COLO829 (cell line): ENCODE results near the gene LLGL2.
"Not testable (repeated sequence)": the region's sequence is repeated elsewhere in the genome, so short reads cannot be mapped to it uniquely, and the experiment has no call there.

Experiments
- DNase-seq: peaks from one replicate; pipeline ENCODE4 v3.0.0; 2012; ENCODE audit warnings: low spot score

The LLGL2 gene

GRCh38 chr17:75591722-75592302 lies 66.3 kb downstream of the LLGL2 start:
- DNase-seq: no peak

GRCh38 chr17:75592348-75593020 lies 67.0 kb downstream of the LLGL2 start:
- DNase-seq: no peak

- DNase-seq: not testable (repeated sequence)
Measured at GRCh38 chr17:75593430-75593829, 67.9 kb downstream of the LLGL2 start.

GRCh38 chr17:75594499-75595283 lies 69.2 kb downstream of the LLGL2 start:
- DNase-seq: no peak

GRCh38 chr17:75595284-75595919 lies 69.9 kb downstream of the LLGL2 start:
- no peak for DNase-seq

- no peak for DNase-seq
Measured at GRCh38 chr17:75595920-75596313, 70.4 kb downstream of the LLGL2 start.

GRCh38 chr17:75596320-75597087 lies 71.0 kb downstream of the LLGL2 start:
- DNase-seq: no peak

GRCh38 chr17:75601057-75601987 lies 75.8 kb downstream of the LLGL2 start:
- DNase-seq: peak; percentile 68

GRCh38 chr17:75602644-75603043 lies 77.1 kb downstream of the LLGL2 start:
- DNase-seq: no peak

- no peak for DNase-seq
Measured at GRCh38 chr17:75603123-75603522, 77.6 kb downstream of the LLGL2 start.

- DNase-seq: no peak
Measured at GRCh38 chr17:75604034-75604695, 78.7 kb downstream of the LLGL2 start.

- no peak for DNase-seq
Measured at GRCh38 chr17:75605790-75606189, 80.3 kb downstream of the LLGL2 start.

GRCh38 chr17:75607086-75607485 lies 81.6 kb downstream of the LLGL2 start:
- no peak for DNase-seq

- peak; percentile 27 for DNase-seq
Measured at GRCh38 chr17:75610103-75610984, 84.8 kb downstream of the LLGL2 start.

GRCh38 chr17:75611851-75612429 lies 86.4 kb downstream of the LLGL2 start:
- no peak for DNase-seq

GRCh38 chr17:75612906-75613626 lies 87.6 kb downstream of the LLGL2 start:
- no peak for DNase-seq

- DNase-seq: no peak
Measured at GRCh38 chr17:75614006-75614405, 88.5 kb downstream of the LLGL2 start.
